Activated T-cell treated with anti-CD3 and anti-CD28 coated beads for 4 hours (primary cell): Measurements from ENCODE around the gene EXOC3.
A peak's percentile ranks its signal among the peaks of the same experiment; 100 is the strongest.
"Not testable (repeated sequence)": the region's sequence is repeated elsewhere in the genome, so short reads cannot be mapped to it uniquely, and the experiment has no call there.

Experiments used
- DNase-seq: peaks from one replicate; pipeline ENCODE4 v3.0.0-alpha.2; 2020

The EXOC3 gene

DNA sequence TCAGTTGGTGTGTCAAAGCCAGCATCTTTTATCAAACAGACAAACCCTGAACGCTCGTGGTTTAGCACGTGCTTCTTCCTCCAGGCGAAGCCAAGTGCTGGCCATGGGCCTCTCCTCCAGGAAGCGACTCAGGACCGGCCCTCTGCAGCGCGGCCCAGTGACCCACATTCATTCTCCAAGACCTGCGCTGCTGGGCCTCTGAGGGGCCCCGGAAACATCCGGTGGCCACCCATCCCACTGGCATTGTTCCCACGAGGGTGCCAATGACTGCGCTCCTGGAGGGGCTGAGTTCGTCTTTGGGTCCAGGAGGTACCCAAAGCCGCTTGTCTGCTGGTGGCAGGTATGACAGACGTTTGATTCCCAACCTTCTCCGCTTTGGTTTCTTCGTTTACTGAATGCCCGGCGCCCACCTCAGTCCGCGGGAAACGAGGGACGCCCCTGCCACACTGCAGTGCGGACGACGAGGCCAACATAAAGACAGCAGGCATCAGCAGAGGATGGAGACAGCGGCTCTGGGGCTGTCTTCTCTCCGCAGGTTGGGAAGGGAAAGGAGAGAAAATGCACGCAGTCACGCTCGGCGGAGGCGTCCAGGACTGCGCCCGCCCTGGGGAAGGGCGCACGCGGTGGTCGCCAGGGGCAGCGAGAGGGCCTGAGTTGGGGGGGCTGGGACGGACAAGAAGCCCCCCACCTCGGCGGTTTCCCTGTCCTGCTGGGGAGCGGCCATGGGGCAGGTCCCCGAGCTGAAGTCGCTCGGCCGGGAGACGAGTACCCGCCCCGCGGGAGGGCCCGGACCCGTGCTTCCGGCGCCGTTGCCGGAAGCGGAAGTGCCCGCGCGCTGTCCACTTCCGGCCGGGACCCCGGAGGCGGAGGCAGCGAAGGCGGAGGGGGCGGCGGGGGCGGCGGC is at the start of gene EXOC3:
Gene EXOC3 (plus strand): TSS at position 842 of the 904 bp plus-strand sequence. CDS start 3,030 bp downstream, outside the sequence.
- peak; percentile 67 for DNase-seq

DNA sequence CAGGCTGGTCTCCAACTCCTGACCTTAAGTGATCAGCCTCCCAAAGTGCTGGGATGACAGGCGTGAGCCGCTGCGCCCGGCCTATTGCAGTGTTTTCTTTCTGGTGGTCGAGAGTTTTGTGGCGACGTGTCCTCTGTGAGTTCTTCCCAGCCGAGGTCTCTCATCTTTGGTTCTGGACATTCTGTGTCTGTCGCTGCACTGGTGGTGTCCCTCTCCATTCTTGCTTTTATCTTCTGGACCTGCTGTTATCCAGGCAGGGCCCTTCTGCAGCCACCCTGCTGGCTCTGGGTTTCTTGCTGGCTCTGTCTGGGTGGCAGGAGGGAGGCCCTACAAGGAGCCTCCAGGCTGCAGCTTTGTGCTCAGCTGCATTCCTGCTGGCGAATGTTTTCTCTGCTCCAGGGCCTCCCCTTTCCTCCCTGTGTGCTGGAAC is 49.1 kb upstream of the EXOC3 start:
- no peak for DNase-seq

DNA sequence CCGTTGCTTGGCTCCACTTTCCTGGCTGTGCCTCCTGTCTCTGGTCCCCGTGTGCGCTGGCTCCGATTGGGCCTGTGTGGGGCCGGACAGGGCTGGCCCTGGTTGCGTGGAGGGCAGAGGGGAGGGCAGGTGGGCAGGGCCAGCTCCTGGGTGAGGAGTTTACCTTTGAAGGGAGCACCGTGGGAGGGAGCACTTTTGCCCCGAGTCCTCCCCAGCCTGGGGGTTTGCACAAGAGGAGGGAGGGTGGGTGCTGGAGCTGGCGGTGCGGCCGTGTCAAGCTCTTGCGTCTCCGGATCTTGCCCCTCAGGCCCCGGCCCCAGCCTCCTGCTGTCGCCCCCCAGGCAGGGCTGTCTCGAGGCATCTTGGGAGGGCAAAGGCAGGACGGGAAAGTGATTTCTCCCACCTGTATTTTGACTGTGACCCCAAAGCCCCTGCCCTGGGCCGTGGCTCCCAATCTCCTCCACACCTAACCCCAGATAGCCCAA is 48.3 kb upstream of the EXOC3 start:
- DNase-seq: no peak

DNA sequence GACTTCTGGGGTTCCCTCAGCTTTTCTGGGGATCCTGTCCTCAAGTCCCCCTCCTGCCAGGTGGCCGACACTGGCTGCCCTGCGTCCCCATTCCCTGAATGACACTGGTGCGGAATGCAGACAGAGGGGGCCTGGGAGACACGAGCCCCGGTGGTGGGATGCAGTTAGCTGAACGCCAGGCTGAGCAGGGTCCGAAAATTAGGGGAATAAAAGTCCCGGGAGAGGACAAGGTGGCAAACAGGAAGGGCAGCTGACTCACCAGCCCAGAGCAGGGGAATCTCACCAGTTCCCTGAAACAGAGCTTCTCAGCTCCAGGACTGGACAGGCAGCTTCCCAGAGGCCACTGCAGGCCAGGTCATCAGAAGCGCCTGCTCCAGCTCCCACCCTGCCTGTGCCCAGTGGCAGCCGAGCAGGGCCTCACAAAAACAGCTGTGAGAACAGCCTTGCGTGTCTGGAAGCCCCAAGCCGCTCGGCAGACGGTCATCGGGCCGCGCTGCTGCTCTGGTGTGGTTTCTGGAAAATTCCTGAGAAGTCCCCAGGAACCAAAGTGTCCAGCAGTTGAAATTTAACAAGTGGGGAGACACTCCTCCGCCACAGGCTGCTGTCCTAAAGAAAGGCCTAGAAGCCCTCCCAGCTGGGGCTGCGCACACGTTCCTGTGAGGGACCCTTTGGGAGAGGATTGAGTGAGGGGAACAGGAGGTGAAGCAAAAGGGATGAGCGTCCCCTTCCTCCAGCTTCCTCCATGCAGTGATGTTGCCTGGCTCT is 47.6 kb upstream of the EXOC3 start:
- no peak for DNase-seq

GRCh38 chr5:395921-396530 is 47.0 kb upstream of the EXOC3 start:
- DNase-seq: no peak

DNA sequence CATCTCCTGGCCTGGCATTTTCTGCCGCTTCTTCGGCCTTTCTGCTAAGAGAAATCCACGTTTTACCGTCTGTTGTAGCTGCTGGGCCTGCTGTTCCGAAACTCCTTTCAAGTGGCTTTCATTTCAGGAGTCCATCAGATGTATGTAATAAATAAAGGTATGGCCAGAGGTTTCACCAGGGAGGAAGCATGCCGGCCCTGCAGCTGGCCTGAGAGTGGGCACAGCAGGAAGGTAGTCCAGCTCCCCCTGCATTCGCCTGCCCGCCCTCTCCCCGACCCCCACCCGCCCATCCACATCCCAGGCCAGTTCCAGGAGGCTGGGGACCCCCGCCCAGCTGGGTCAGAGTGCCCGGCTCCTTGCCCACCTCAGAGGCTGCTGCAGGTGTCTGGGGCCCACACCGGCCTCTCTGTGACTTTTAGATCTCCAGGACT is 46.4 kb upstream of the EXOC3 start:
- DNase-seq: no peak

- not testable (repeated sequence) for DNase-seq
Observed at GRCh38 chr5:398141-398474, 44.9 kb upstream of the EXOC3 start.

- no peak for DNase-seq
Observed at GRCh38 chr5:398475-399295, 44.3 kb upstream of the EXOC3 start.

GRCh38 chr5:399296-400281 is 43.4 kb upstream of the EXOC3 start:
- peak; percentile 14 for DNase-seq

GRCh38 chr5:400282-401145 is 42.5 kb upstream of the EXOC3 start:
- DNase-seq: no peak

DNA sequence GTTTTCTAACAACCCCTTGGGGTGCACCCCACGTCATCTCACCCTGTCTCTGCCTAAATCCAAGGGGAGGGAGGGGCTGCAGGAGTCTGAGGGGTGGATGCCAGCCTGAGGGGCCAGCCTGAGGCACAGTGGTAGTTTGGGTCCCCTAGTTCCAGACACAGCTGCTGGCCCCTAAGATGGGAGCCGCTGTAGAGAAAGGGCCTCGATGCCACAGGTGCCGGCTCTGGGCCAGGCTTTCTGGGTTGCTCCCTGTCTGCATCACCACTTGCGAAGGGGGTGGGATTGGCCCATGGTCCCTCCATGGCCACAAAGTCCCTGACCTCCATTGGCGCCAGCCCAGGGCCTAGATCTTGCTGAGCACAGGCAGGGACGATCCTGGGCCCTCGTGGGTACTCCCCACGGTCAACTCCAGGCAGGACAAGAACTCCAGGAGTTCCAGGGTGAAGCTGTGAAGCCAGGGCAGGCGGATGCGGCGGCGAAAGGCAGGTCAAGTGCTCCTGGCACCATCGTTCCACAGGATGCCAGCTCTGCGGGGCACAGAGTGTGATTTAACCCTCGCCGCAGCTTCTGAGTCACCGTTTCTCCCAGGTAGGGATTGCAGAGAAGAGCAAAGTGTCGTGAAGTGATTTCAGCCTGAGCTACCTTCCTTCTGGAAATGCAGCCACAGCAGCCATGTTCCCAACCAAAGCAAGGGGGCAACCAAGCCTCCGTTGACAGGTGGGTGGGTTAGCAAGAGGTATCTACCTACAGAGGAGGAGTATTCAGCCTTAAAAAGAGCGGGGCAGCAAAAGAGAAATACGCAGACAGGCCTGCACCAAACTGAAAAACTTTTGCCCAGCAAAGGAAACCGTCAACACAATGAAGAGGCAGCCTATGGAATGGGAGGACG is 41.6 kb upstream of the EXOC3 start:
- no peak for DNase-seq

GRCh38 chr5:402219-402614 is 40.8 kb upstream of the EXOC3 start:
- DNase-seq: not testable (repeated sequence)

DNA sequence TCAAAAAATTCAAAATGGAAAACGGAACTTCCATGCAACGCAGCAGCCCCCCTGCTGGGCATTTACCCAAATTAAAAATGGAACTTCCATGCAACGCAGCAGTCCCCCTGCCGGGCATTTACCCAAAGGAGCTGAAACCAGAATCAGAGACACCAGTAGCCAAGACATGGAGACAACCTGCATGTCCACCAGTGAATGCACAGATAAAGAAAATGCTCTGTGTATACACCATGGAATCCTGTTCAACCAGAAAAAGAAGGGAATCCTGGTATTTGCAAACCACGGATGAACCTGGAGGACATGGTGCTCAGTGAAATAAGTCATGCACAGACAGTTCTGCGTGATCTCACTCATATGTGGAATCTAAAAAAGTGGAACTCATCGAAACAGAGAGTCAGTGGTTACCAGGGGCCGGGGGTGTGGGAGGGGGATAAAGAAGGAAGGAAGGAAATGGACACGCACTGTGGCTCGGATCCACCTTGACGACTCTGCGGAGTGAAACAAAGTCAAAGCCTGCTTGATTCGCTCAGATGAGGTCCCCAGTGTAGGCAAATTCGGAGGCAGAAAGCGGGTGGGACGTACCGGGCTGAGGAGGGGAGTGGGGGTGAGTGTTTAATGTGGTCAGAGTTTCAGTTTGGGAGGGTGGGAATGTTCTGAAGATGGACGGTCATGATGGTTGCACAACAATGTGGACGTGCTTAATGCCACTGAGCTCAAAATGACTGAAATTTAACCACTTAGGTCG is 40.2 kb upstream of the EXOC3 start:
- DNase-seq: no peak

GRCh38 chr5:403995-404394 is 39.0 kb upstream of the EXOC3 start:
- DNase-seq: no peak

DNA sequence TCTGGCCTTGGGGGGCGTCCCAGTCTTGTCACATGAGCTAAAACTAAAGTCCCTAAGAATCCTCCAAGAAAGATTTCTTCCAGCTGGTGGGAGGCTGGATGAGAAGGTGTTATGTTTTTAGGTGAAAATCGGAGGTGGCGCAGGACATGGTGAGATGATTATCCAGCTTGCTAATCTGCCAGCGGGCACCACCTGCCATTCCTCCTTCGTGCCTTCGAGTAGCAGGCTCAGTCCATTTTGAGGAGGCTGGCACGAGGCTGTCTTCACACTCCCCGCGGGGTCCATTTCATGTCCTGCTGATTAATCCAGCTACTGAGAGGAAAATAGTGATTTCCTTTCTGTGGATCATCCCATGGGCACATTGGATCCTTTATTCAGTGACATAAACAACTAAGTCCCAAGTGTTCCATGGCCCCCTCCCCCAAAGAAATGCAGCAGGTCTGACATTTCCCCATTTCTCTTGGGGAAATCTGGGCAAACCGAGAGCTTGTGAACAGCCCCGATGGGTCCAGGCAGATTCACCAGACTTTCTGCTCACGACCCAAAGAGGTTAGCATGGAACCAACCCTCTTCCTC is 38.2 kb upstream of the EXOC3 start:
- no peak for DNase-seq

- no peak for DNase-seq
Observed at GRCh38 chr5:405421-405820, 37.6 kb upstream of the EXOC3 start.

DNA sequence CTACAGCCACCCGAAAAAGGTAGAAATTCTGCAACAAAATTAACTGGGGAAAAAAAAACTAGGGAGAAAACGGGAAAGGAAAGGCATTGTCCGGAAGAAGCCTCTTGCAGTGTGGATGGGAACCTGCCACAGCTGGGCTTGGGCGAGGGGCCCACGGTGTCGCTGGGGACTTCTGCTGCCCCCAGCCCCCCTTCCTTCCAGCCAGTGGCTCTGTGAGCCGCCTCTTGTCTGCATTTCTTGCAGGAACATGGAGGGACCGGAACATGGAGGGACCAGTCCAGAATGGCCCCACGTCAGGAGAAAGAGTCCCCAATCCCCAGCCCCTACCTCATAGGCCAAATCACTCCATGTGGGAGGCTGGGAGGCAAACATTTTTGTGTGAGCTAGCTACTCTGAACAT is 36.9 kb upstream of the EXOC3 start:
- no peak for DNase-seq

- no peak for DNase-seq
Observed at GRCh38 chr5:407051-407450, 35.9 kb upstream of the EXOC3 start.
